NCI-H526 treated with DMSO at 0.1 percent for 48 hours (cell line): ENCODE data around the gene THTPA.

ENCODE experiments used
- DNase-seq: peaks from one replicate; lab custom pipeline; 2025; lab: John Stamatoyannopoulos, UW

The THTPA gene

GRCh38 chr14:23567186-23568020, 11.3 kb downstream of the THTPA start, which contains the start of gene AP1G2:
AP1G2 (minus strand) TSS chr14:23567791; CDS start chr14:23567314, 477 bp downstream.
- DNase-seq: peak; percentile 86

GRCh38 chr14:23568021-23568599, 12.0 kb downstream of the THTPA start:
- no peak for DNase-seq

GRCh38 chr14:23568600-23569331, 12.7 kb downstream of the THTPA start:
- no peak for DNase-seq

DNA sequence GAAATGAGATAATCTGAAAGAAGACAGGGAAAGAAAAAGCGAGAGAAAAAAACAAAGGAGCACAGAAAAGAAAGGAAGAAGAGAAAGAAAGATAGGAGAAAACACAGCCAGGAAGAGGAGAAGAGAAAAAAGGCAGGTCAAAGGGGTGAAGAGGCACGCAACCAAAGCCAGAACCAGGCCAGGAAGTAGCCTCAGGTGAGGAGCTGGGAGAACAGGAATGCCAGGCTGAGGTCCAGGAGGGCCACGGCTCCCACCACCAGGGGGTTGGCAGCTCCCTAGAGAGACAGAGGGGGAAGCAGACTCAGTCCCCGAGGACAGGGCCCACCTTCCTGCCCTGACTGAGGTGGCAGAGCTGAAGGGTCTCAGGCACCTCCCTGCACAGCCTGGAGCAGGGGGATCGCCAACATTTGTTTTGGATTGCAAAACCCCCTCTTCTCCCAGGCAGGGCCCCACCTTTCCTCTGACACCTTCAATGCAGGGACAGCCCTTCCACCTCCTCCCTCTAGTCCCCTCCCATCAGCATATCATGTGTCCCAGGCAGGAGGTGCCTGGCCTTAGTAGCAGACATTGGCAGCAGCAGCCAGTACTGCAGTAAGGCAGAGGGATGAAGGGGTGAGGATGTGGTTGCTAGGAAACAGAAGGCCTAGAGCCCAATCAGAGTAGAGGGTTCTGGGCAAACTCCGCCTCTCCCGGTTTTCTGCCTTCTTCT, 13.5 kb downstream of the THTPA start:
- DNase-seq: no peak

GRCh38 chr14:23570806-23571483, 14.9 kb downstream of the THTPA start:
- DNase-seq: no peak

GRCh38 chr14:23571701-23572523, 15.8 kb downstream of the THTPA start:
- DNase-seq: no peak

DNA sequence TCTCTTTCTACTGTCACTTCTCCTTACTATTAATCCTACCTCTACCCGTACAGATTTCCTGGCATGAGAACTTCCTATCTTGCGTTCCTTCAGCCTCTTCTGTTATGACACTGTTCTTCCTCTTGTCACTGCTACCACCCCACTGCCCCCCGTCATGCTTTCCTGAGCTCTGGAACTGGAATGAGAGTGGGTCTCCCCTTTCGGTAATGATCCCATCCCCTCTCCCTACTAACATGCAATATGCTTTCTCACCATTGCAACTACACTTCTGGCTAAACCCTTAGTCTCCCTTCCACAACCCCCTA, 16.4 kb downstream of the THTPA start:
- no peak for DNase-seq

DNA sequence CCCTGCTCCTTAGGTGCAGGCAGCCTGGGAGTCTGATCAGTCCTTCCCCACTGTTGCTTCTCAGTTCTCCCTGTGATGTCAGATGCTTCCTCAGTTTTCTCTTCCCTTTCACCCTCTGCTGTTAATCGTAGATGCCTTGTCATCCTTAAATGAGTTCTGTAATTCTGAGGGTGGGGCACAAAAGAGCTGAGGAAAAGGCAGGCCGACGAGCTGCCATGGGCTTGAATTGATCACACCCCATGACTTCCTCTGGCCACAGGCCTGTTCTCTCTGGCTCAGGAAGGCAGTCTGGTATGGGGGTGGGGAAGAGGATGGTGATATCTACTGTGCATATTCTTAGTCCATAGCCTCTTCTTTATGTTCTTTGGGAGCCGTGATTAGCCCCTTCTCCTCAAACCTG, 16.8 kb downstream of the THTPA start:
- DNase-seq: no peak

DNA sequence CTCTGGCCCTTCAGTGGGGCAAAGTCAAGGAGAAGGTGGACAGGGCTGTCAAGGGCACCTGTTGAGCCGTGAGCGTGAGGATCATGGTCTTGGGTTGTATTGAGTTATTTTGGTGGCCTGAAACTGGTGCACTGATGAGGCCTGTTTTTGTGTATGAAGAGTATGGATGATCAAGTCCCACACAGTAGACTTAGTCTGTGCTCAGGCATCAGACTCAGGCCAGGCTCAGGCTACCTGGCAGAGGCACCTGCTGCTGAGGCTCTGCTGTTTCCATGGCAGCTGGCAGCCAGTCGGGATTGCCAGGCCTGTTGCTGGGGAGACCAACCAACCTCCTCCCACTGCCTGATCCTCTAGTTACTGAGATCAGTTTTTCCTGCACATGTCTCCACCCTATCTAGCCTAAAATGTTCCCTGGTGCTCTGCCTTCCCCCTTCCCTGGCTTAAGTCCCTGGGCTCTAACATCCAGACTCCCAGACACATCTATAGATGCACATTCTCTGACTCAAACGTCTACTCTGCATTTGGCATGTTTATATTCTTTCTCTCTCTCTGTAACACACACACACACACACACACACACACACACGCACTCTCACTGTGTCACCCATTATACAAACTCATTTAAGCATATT, 17.4 kb downstream of the THTPA start:
- DNase-seq: peak; percentile 50

GRCh38 chr14:23577004-23577681, 21.1 kb downstream of the THTPA start:
- DNase-seq: no peak

GRCh38 chr14:23577710-23578392, 21.8 kb downstream of the THTPA start:
- no peak for DNase-seq

- DNase-seq: no peak
Measured at GRCh38 chr14:23578560-23579310, 22.7 kb downstream of the THTPA start, which contains the start of gene JPH4. JPH4 (minus strand) TSS chr14:23578790; CDS start chr14:23577453, 1,337 bp downstream.

- DNase-seq: no peak
Measured at GRCh38 chr14:23579311-23579630, 23.2 kb downstream of the THTPA start.

DNA sequence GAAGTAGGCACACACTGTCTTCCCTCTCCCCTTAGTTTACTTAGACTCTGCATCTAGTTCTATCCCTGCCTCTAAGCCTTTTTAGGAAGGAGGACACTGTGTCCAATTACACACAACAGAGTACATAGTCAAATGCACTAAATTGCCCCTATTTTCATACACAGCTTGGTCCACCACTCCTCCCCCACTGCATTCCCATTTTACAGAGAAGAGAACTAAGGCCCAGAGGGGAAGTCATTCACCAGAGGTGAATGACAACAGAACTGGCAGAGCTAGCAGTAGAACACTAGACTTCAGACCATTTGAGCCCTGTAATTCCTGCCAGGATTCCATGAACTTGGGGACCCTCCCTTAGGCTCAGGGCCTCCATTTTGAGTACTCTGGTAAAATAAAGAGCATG, 23.7 kb downstream of the THTPA start:
- no peak for DNase-seq

DNA sequence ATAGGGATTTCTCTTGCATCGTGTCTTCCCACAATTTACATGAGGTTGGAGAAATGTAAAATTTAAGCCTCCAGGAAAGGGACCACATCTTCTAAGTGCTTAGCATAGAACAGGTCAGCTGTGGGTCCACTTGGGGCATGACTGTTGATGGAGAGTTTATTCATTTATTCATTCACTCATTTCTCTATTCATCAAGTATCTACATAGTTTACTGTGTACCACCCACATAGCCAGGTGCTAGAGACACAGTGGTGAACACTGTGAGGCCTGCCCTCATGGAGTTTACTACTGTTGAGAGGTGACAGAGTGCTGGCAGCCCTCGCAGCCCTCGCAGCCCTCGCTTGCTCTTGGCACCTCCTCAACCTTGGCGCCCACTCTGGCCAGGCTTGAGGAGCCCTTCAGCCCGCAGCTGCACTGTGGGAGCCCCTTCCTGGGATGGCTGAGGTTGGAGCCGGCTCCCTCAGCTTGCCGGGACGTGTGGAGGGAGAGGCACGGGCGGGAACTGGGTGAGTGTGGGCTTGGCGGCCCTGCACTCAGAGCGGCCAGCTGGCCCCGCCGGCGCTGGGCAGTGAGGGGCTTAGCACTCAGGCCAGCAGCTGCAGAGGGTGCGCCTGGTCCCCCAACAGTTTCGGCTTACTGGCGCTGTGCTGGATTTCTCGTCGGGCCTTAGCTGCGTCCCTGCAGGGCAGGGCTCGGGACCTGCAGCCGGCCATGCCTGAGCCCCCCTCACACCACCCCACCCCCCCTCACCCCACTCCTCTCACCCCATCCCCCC, 24.3 kb downstream of the THTPA start:
- DNase-seq: no peak

GRCh38 chr14:23580948-23581281, 24.8 kb downstream of the THTPA start:
- no peak for DNase-seq

GRCh38 chr14:23582906-23583760, 27.1 kb downstream of the THTPA start:
- DNase-seq: no peak
